HG03378 (cell line): ENCODE data around the gene UBE2Q2.
"Not testable (repeated sequence)": the region's sequence is repeated elsewhere in the genome, so short reads cannot be mapped to it uniquely, and the experiment has no call there.

Source experiments
- ATAC-seq: cut with Tn5 transposase; IDR thresholded peaks from one replicate; pipeline ENCODE4 v1.9.1; 2021; ENCODE audit warnings: mild to moderate bottlenecking, moderate library complexity; ENCODE audit not compliant: unreplicated experiment

UBE2Q2 gene

DNA sequence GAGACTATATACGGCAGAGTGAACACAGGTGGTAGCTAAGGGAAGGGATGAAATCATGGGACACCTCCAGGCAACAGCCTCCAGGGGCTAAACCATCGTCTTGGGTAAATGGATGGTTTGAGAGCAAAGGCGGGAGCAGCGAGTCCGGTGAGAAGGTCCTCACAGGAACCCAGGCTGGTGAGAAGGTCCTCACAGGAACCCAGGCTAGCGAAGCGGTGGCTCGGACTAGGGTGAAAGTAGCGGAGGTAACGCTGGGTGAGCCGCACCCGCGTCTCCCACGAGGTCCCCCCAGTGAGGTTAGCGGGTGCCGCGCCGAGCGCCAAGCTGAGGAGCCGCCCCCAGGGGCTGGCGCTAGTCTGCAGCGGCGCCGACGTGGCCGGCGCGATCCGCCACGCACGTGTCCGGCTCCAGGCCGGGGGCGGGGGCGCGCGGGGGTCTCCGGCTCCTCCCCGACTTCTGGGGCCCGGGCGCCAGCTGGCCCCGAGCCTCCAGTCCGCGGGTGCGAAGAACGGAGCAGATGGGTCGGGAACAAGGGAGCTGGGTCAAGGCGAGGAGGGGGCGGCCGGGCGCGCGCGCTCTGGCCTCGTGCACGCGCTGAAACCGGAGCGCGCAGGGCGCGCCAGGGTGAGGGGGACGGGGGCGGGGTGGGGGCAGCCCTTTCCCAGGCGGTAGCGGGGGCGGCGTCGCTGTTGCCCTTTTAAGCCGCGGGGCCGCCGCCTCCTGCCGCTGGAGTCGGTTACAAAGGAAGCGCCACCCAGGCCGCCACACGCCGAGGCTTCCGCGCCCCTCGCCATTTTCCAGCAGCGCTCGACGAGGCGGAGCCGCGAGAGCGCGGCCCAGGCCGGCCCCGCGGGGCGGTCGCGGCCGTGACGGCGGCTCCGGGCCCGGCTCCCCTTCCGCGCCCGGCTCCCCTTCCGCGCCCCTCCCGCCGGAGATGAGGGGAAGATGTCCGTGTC, at the start of gene UBE2Q2:
UBE2Q2 (plus strand) TSS at position 726 of the 956 bp plus-strand sequence; CDS start at position 946, 220 bp downstream.
- no peak for ATAC-seq

GRCh38 chr15:75796321-75796720, 46.9 kb upstream of the UBE2Q2 start:
- ATAC-seq = no peak

GRCh38 chr15:75797146-75797545, 46.1 kb upstream of the UBE2Q2 start:
- ATAC-seq = not testable (repeated sequence)

GRCh38 chr15:75799190-75799589, 44.1 kb upstream of the UBE2Q2 start:
- ATAC-seq = no peak

GRCh38 chr15:75800409-75800808, 42.8 kb upstream of the UBE2Q2 start:
- not testable (repeated sequence) for ATAC-seq

DNA sequence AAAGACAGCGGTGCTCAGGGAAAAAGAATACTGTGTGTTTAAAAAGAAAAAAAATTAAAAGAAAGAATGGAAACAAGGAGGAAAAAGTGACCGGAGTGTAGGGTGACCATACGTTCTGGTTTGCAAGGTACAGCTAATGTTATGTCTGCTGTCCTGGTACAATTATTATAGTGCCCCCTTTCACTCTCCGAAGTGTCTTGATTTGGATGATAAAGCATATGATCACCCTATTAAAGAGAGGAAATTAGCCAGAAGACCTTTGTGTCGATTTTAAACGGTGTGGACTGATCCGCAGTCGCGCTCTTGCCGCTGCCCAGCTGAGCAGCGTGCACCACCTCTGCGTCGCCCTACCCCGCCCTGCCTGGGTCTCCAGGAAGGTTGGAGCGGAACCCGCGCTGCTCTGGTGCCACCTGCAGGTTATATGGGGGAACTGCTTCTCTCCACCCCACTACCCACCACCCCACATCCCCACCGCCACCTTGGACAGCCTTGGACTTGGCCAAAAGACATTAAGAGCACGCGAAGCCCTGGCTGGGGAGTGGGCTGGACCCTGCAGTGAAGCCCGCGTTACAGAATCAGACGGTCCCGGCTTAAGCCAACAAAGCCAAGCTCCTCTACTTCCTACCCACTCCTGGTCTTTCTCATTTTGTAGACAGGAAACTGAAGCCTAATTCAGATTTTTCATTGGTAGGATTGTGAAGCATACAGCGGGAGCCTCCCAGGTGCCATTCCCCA, 41.2 kb upstream of the UBE2Q2 start:
- no peak for ATAC-seq

DNA sequence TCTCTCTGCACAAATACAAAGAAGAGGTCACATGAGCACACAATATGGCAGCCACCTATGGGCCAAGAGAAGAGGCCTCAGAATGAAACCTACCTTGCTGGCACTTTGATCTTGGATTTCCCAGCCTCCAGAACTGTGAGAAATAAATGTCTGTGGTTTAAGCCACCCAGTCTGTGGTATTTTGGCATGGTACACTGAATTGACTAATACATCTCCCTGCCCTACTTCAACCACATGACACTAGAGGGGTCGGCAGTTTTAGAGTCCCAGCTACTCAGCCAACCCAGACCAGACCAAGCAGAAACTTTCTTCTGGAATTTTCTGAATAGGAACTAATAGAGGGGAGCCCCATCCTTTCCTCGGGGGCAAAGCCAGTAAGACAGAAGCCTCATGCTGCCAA, 35.8 kb upstream of the UBE2Q2 start:
- not testable (repeated sequence) for ATAC-seq

- not testable (repeated sequence) for ATAC-seq
Observed at GRCh38 chr15:75808009-75808408, 35.2 kb upstream of the UBE2Q2 start.

DNA sequence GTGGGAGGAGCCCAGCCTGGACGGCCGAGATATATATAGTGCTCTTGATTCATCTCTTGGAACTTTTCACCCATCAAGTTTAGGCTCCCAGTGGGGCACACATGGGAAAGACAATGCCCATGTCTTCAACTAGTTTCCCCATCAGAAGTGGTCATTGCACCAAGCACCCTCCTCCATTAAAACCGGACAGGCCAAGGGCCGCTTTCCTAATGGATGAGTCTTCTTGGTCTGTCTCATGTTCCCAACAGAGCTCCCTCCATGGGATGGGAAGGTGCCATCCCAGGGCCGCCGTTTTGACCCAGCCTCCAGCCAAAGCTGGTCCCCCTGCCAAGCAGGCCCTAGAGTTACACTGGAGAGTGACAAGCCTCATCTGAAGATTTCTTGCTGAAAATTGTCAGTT, 34.7 kb upstream of the UBE2Q2 start:
- no peak for ATAC-seq

GRCh38 chr15:75809986-75810750, 33.1 kb upstream of the UBE2Q2 start:
- no peak for ATAC-seq

DNA sequence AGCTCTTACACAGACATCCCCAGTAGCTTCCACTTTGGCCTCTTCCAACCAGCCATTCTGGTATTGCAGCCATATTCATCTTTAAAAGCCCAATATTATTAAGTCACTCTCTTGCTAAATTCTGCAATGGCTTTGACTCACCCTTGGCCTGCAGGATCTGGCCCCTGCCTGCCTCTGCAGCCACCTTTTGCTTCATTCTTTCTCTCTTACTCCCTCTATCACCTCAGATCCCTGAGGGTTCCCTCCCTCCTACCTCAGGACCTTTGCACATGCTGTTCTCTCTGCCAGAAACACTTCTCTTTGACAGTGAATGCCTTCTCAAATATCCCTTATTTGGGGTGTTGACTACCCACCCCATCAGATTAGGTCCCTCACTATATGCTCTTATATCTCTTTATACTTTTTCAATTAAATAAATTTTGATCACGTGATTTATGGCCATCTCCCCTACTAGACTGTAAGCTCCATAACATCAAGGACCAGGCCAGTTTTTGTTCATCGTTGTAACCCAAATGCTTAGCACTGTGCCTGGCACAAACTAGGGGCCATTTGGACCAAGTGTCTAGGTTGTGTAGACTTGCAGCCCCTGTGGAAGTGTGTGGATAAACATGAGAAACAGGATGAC, 32.3 kb upstream of the UBE2Q2 start:
- ATAC-seq = no peak

GRCh38 chr15:75811626-75812025, 31.6 kb upstream of the UBE2Q2 start:
- ATAC-seq = no peak

DNA sequence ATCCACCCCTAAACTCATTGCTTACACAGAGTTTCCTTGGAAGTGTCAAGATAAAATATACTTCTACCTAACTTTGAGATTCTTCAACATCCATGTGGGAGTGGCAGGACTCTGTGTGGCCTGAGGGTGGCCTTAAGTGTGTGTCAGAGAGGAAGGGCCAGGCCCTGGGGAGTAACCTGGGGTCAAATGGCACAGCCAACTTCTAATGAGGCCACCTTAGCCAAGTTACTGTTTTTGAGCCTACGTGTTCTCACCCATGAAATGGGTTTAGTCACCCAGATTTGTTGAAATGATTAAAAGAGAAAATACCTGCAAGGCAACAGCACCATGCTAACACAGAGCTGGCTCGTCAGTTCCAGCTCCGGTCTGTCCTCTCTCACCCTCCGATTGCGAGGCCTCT, 28.5 kb upstream of the UBE2Q2 start:
- no peak for ATAC-seq

- no peak for ATAC-seq
Observed at GRCh38 chr15:75815811-75816719, 27.2 kb upstream of the UBE2Q2 start.

GRCh38 chr15:75817138-75817935, 25.9 kb upstream of the UBE2Q2 start:
- no peak for ATAC-seq

DNA sequence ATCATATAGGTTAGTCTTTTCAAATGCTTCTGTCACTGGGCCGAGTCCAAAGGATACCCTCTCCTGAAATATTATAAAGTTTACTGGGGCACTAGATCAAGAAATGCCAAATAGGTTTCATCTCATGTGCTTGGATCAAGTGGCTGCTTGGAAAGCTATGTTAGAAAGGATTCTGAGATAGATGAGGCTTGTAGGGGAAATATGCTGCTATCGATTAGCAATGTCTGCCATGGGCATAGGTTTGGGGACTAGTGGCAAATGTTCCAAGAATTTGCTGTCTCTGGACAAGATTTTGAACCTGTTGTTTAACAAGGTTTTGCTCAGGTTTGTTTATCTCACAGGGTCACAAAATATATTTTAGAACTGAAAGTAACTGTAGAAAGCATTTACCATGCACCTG, 23.0 kb upstream of the UBE2Q2 start:
- ATAC-seq = no peak

DNA sequence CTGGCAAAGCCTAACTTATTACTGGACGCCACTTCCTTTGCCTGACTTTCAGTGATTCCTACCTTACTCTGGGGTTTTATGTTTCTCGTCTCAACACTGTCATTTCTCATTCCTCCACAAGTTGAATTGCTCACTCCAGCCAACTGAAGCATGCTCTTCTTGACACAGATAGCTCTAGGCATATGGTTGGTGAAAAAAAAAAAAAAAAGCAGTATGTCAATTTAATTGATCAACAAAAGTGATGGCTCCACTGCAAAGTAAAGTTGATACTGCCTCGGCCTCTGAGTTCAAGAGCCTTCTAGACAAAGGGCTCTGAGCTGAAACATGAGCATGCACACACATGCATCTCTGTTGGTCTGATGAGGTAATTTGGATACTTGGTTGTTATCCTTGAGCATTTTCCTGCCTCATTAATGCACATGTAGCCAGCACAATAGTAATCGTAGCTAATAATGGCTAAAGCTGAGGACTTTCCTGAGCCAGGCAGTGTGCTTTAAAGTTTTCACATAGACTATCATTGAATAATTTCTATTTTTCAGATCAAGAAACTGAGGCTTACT, 21.4 kb upstream of the UBE2Q2 start:
- ATAC-seq = no peak

- ATAC-seq = no peak
Observed at GRCh38 chr15:75822685-75823278, 20.5 kb upstream of the UBE2Q2 start.
